ENCODE results near the gene SNX6.
"Not testable (repeated sequence)": the region's sequence is repeated elsewhere in the genome, so short reads cannot be mapped to it uniquely, and the experiment has no call there.

Gene SNX6

DNA sequence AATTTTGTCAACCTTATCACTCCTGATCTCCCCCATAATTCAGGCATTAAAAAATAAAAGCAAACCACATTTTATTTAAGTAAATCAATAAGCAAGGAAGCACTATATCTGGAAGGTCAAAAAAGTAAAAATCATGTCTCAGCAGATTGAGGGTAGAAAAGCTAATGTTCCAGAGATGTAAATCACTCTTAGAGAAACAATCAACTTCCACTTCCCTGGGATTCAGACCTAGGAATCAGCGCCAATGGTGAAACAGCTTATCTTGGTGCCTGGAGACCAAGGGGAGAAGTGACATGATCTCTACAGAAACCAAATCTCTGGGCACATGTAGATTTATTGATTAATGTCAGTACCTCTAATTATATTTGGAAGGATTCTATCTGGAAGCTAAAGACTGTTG is 10.9 kb upstream of the SNX6 start:
- H3K9me3 ChIP-seq (ENCODE audit: control insufficient read depth, insufficient read depth, low read length): no peaks in the 10 kb centered on the region
- no peaks in the 10 kb centered on the region for H3K79me2 ChIP-seq (ENCODE audit: control insufficient read depth, low read length)
- H3K4me3 ChIP-seq (ENCODE audit: low read length): no peak overlapping the region
- no peaks in the 10 kb centered on the region for H3F3A ChIP-seq (ENCODE audit: control insufficient read depth, insufficient read depth)
- no peak overlapping the region for H3K27ac ChIP-seq (ENCODE audit: low read depth, low read length)
- no peaks in the 10 kb centered on the region for H3K27me3 ChIP-seq (ENCODE audit: control insufficient read depth, low read length)
- H3K9me2 ChIP-seq (replicated peaks; ENCODE audit: control insufficient read depth, low read length): no peaks in the 10 kb centered on the region
- H4K20me1 ChIP-seq (ENCODE audit: control insufficient read depth, insufficient read depth, low read depth, low read length): no peaks in the 10 kb centered on the region
- no peak overlapping the region for H3K4me2 ChIP-seq (ENCODE audit: low read length)
- no peak for TF ChIP-seq EZH2phosphoT487 (IDR thresholded peaks at IDR 0.05; ENCODE audit: borderline replicate concordance, low read length)
- TF ChIP-seq, protein P1, sequence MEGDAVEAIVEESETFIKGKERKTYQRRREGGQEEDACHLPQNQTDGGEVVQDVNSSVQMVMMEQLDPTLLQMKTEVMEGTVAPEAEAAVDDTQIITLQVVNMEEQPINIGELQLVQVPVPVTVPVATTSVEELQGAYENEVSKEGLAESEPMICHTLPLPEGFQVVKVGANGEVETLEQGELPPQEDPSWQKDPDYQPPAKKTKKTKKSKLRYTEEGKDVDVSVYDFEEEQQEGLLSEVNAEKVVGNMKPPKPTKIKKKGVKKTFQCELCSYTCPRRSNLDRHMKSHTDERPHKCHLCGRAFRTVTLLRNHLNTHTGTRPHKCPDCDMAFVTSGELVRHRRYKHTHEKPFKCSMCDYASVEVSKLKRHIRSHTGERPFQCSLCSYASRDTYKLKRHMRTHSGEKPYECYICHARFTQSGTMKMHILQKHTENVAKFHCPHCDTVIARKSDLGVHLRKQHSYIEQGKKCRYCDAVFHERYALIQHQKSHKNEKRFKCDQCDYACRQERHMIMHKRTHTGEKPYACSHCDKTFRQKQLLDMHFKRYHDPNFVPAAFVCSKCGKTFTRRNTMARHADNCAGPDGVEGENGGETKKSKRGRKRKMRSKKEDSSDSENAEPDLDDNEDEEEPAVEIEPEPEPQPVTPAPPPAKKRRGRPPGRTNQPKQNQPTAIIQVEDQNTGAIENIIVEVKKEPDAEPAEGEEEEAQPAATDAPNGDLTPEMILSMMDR (IDR thresholded peaks at IDR 0.05; ENCODE audit: low read depth, low read length, poor library complexity, severe bottlenecking): no peak
- no peaks in the 10 kb centered on the region for H3K36me3 ChIP-seq (ENCODE audit: control insufficient read depth, low read length)
- no peaks in the 10 kb centered on the region; the same call in 1 of the 2 replicates for H3K4me1 ChIP-seq (ENCODE audit: control insufficient read depth, low read length)

DNA sequence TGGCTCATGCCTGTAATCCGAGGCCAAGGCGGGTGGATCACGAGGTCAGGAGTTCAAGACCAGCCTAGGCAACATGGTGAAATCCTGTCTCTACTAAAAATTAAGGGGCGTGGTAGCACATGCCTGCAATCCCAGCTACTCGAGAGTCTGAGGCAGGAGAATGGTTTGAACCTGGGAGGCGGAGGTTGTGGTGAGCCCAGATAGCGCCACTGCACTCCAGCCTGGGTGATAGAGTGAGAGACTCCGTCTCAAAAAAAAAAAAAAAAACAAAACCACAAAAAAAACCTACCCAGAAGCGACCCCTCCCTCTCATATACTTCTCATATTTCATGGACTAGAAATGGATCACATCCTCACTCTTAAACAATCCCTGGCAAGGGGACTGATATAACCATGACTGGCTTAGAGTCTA is 4.4 kb upstream of the SNX6 start:
- not testable (repeated sequence) for H3K4me1 ChIP-seq (ENCODE audit: control insufficient read depth, low read length); H3F3A ChIP-seq (ENCODE audit: control insufficient read depth, insufficient read depth); H3K27ac ChIP-seq (ENCODE audit: low read depth, low read length); H3K9me3 ChIP-seq (ENCODE audit: control insufficient read depth, insufficient read depth, low read length); H3K4me2 ChIP-seq (ENCODE audit: low read length); H3K9me2 ChIP-seq (replicated peaks; ENCODE audit: control insufficient read depth, low read length); H3K4me3 ChIP-seq (ENCODE audit: low read length); H4K20me1 ChIP-seq (ENCODE audit: control insufficient read depth, insufficient read depth, low read depth, low read length); H3K27me3 ChIP-seq (ENCODE audit: control insufficient read depth, low read length); H3K79me2 ChIP-seq (ENCODE audit: control insufficient read depth, low read length); H3K36me3 ChIP-seq (ENCODE audit: control insufficient read depth, low read length)

DNA sequence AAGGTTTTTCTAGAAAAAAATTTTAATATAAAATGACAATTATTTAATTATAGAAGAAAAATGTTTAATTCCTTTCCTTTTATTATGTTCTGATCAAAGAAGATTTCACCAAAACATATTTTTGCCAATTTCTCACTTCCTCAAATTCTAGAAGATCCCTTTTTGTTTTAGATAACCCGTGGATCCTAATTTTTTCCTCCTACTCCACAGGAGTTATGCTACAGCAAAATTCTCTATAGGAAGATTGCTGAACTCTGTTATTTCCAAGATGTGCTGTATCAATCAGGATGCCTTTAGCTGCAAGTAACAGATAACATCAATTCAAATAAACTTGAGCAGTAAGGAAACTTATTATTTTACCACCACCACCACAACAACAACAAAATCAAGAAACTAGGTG is 3.8 kb upstream of the SNX6 start:
- Histone ChIP-seq H3K4me2 (ENCODE audit: low read length) (no peak overlapping the region), H3F3A (ENCODE audit: control insufficient read depth, insufficient read depth) (no peaks in the 10 kb centered on the region; the same call in 1 of the 2 replicates), H3K27ac (ENCODE audit: low read depth, low read length) (no peak overlapping the region), H3K9me3 (ENCODE audit: control insufficient read depth, insufficient read depth, low read length) (no peaks in the 10 kb centered on the region), H3K9me2 (replicated peaks; ENCODE audit: control insufficient read depth, low read length) (no peaks in the 10 kb centered on the region), H3K36me3 (ENCODE audit: control insufficient read depth, low read length) (no peaks in the 10 kb centered on the region), H4K20me1 (ENCODE audit: control insufficient read depth, insufficient read depth, low read depth, low read length) (no peaks in the 10 kb centered on the region), H3K4me1 (ENCODE audit: control insufficient read depth, low read length) (peaks cover 11% of the 10 kb centered on the region), H3K79me2 (ENCODE audit: control insufficient read depth, low read length) (peaks cover 12% of the 10 kb centered on the region), H3K27me3 (ENCODE audit: control insufficient read depth, low read length) (0 out of 2 replicates have a peak, but pooled peaks cover 2% of the 10 kb centered on the region), H3K4me3 (ENCODE audit: low read length) (no peak overlapping the region)
- TF ChIP-seq, protein P1 (IDR thresholded peaks at IDR 0.05; ENCODE audit: low read depth, low read length, poor library complexity, severe bottlenecking): no peak

DNA sequence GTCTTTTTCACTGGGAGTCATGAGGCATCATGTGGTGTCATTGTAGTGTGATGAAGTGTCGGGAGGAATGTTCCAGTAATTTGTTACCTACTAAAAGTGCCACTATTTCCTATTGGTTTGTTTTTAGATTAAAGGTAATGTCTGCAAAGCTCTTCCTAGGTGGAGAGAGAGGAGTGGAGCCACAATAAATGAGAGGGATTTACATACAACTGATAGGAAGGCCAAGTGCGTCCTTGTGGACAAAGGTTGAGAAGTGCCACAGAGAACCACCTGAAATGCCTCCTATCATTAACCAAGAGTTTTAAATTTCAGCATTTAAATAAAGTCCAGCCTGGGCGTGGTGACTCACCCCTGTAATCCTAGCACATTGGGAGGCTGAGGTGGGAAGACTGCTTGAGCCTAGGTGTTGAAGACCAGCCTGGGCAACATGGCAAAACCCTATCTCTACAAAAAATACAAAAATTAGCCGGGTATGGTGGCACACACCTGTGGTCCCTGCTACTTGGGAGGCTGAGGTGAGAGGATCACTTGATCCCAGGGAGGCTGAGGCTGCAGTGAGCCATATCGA is 2.5 kb upstream of the SNX6 start:
- no peaks in the 10 kb centered on the region; the same call in 1 of the 2 replicates for H3F3A ChIP-seq (ENCODE audit: control insufficient read depth, insufficient read depth)

More for the DNA sequence above, 2.5 kb upstream of the SNX6 start:
- H3K4me3 ChIP-seq (ENCODE audit: low read length): no peak overlapping the region
- TF ChIP-seq, protein P1 (IDR thresholded peaks at IDR 0.05; ENCODE audit: low read depth, low read length, poor library complexity, severe bottlenecking): no peak
- H3K27ac ChIP-seq (ENCODE audit: low read depth, low read length): no peak overlapping the region
- H3K27me3 ChIP-seq (ENCODE audit: control insufficient read depth, low read length): 0 out of 2 replicates have a peak, but pooled peaks cover 2% of the 10 kb centered on the region
- no peaks in the 10 kb centered on the region for H4K20me1 ChIP-seq (ENCODE audit: control insufficient read depth, insufficient read depth, low read depth, low read length)
- H3K4me1 ChIP-seq (ENCODE audit: control insufficient read depth, low read length): peaks cover 13% of the 10 kb centered on the region
- no peaks in the 10 kb centered on the region for H3K9me3 ChIP-seq (ENCODE audit: control insufficient read depth, insufficient read depth, low read length)
- H3K36me3 ChIP-seq (ENCODE audit: control insufficient read depth, low read length): peaks cover 4% of the 10 kb centered on the region; the same call in 1 of the 2 replicates
- H3K9me2 ChIP-seq (replicated peaks; ENCODE audit: control insufficient read depth, low read length): no peaks in the 10 kb centered on the region
- no peak overlapping the region for H3K4me2 ChIP-seq (ENCODE audit: low read length)
- H3K79me2 ChIP-seq (ENCODE audit: control insufficient read depth, low read length): peaks cover 24% of the 10 kb centered on the region

All from DOHH2 (cell line).